H7 (cell line): ENCODE results near the gene KLHL28. TPM values are rescaled to one million over a fixed set of nuclear protein-coding genes. Genes with fewer than 3 reads are reported as not detected.

Experiments used
- DNase-seq: peaks from one replicate; pipeline ENCODE4 v3.0.0; 2012
- H3K27me3 ChIP-seq: 2 replicates; pipeline ENCODE4 v1.6.0; 2011; ENCODE audit warnings: mild to moderate bottlenecking, low read length; ENCODE audit not compliant: control insufficient read depth, insufficient read depth
- H3K36me3 ChIP-seq: replicated peaks from 2 replicates; pipeline ENCODE4 v1.5.1; 2011; ENCODE audit warnings: low read length; ENCODE audit not compliant: control insufficient read depth, insufficient read depth
- H3K4me3 ChIP-seq: 2 replicates; pipeline ENCODE4 v1.5.1; 2011; ENCODE audit warnings: low read depth, mild to moderate bottlenecking, control low read depth, low read length, moderate library complexity; ENCODE audit not compliant: insufficient read depth
- total RNA-seq: library from RNA; depleted of rRNA; stranded (reverse); fragments of >200 nt; shearing (Covaris generic); gene quantifications from 2 replicates; pipeline ENCODE4 v1.2.3, GENCODE V29; 2014

KLHL28 gene
- total RNA-seq, 1 experiment from 2014 or later, result 6.2 TPM

GRCh38 chr14:44945264-44945663 lies 16.5 kb downstream of the KLHL28 start:
- H3K27me3 ChIP-seq, result no peaks in the 10 kb centered on the region
- DNase-seq, result no peak
- H3K4me3 ChIP-seq, result no peak overlapping the region
- H3K36me3 ChIP-seq, result peaks cover 2% of the 10 kb centered on the region

- H3K36me3 ChIP-seq, result peaks cover 2% of the 10 kb centered on the region
- no peak for DNase-seq
- H3K27me3 ChIP-seq, result no peaks in the 10 kb centered on the region
- H3K4me3 ChIP-seq, result no peak overlapping the region
These were observed 17.6 kb downstream of the KLHL28 start for GRCh38 chr14:44944107-44944506.

GRCh38 chr14:44942436-44942835 lies 19.3 kb downstream of the KLHL28 start:
- H3K36me3 ChIP-seq, result peaks cover 2% of the 10 kb centered on the region
- DNase-seq, result no peak
- no peak overlapping the region for H3K4me3 ChIP-seq
- H3K27me3 ChIP-seq, result no peaks in the 10 kb centered on the region

- no peak for DNase-seq
- no peaks in the 10 kb centered on the region for H3K27me3 ChIP-seq
- peaks cover 2% of the 10 kb centered on the region for H3K36me3 ChIP-seq
- H3K4me3 ChIP-seq, result no peak overlapping the region
These were observed 20.2 kb downstream of the KLHL28 start for GRCh38 chr14:44941591-44941990.

GRCh38 chr14:44940944-44941343 lies 20.8 kb downstream of the KLHL28 start:
- Histone ChIP-seq H3K27me3 (no peaks in the 10 kb centered on the region), H3K4me3 (no peak overlapping the region), H3K36me3 (peaks cover 2% of the 10 kb centered on the region)
- no peak for DNase-seq

GRCh38 chr14:44940211-44940610 lies 21.5 kb downstream of the KLHL28 start:
- Histone ChIP-seq H3K36me3 (no peaks in the 10 kb centered on the region; the same call in none of the 2 replicates), H3K4me3 (no peak overlapping the region)

GRCh38 chr14:44937547-44937946 lies 24.2 kb downstream of the KLHL28 start:
- Histone ChIP-seq H3K36me3 (no peaks in the 10 kb centered on the region; the same call in 1 of the 2 replicates), H3K27me3 (no peaks in the 10 kb centered on the region), H3K4me3 (no peak overlapping the region)
- no peak for DNase-seq

More at GRCh38 chr14:44940211-44940610, 21.5 kb downstream of the KLHL28 start:
- no peaks in the 10 kb centered on the region for H3K27me3 ChIP-seq
- DNase-seq, result no peak

GRCh38 chr14:44935155-44935554 lies 26.6 kb downstream of the KLHL28 start:
- Histone ChIP-seq H3K4me3 (no peak overlapping the region), H3K27me3 (no peaks in the 10 kb centered on the region), H3K36me3 (no peaks in the 10 kb centered on the region; the same call in 1 of the 2 replicates)
- no peak for DNase-seq

GRCh38 chr14:44928793-44929192 lies 33.0 kb downstream of the KLHL28 start:
- Histone ChIP-seq H3K4me3 (no peak overlapping the region), H3K36me3 (no peaks in the 10 kb centered on the region; the same call in 1 of the 2 replicates), H3K27me3 (no peaks in the 10 kb centered on the region)
- no peak for DNase-seq

- no peak overlapping the region for H3K4me3 ChIP-seq
- no peaks in the 10 kb centered on the region for H3K36me3 ChIP-seq
- H3K27me3 ChIP-seq, result no peaks in the 10 kb centered on the region
- DNase-seq, result no peak
These were observed 46.9 kb downstream of the KLHL28 start for GRCh38 chr14:44914849-44915248.

GRCh38 chr14:44912041-44912869 lies 49.5 kb downstream of the KLHL28 start:
- Histone ChIP-seq H3K27me3 (no peaks in the 10 kb centered on the region), H3K36me3 (no peaks in the 10 kb centered on the region), H3K4me3 (no peak overlapping the region)
- no peak for DNase-seq

- no peak for DNase-seq
These were observed 50.9 kb downstream of the KLHL28 start for GRCh38 chr14:44910821-44911220.

GRCh38 chr14:44901696-44902095 lies 60.1 kb downstream of the KLHL28 start:
- H3K36me3 ChIP-seq, result no peaks in the 10 kb centered on the region
- H3K4me3 ChIP-seq, result no peak overlapping the region
- H3K27me3 ChIP-seq, result no peaks in the 10 kb centered on the region
- no peak for DNase-seq

More at GRCh38 chr14:44910821-44911220, 50.9 kb downstream of the KLHL28 start:
- Histone ChIP-seq H3K36me3 (no peaks in the 10 kb centered on the region), H3K4me3 (no peak overlapping the region), H3K27me3 (no peaks in the 10 kb centered on the region)

GRCh38 chr14:44898551-44898950 lies 63.2 kb downstream of the KLHL28 start:
- Histone ChIP-seq H3K36me3 (no peaks in the 10 kb centered on the region), H3K4me3 (no peak overlapping the region), H3K27me3 (no peaks in the 10 kb centered on the region)
- no peak for DNase-seq

GRCh38 chr14:44897845-44898151 lies 63.9 kb downstream of the KLHL28 start:
- Histone ChIP-seq H3K27me3 (no peaks in the 10 kb centered on the region), H3K36me3 (no peaks in the 10 kb centered on the region), H3K4me3 (peak overlapping the region; percentile 63)
- no peak for DNase-seq
